GM20000 (cell line): ENCODE data around the gene TMBIM6.
"Not testable (repeated sequence)": the region's sequence is repeated elsewhere in the genome, so short reads cannot be mapped to it uniquely, and the experiment has no call there.

Experiments used
- DNase-seq: peaks from one replicate; pipeline ENCODE4 v3.0.0; 2012; ENCODE audit warnings: low spot score
- TF ChIP-seq, protein P1 (sequence below): IDR thresholded peaks from 2 replicates; pipeline ENCODE4 v1.5.1; 2012; ENCODE audit warnings: mild to moderate bottlenecking, control low read depth; ENCODE audit errors: extremely low read depth, missing control alignments

TMBIM6 gene

DNA sequence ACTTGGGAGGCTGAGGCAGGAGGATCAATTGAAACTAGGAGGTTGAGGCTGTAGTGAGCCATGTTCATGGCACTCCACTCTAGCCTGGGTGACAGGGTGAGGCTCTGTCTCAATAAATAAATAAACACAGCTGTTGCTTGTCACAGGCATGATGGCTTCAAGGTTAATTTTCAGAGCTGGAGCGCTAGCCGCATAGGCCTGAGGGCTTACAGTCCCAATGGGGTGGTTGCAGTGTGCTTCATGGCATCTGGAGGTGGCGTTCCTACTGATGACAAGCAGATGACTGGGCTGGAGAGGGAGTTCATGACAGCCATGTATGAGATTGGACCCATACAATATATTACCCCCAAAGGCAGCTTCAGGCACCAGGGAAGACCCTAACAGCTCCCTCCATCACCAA lies 32.5 kb upstream of the TMBIM6 start:
- DNase-seq = no peak
- TF ChIP-seq, protein P1, sequence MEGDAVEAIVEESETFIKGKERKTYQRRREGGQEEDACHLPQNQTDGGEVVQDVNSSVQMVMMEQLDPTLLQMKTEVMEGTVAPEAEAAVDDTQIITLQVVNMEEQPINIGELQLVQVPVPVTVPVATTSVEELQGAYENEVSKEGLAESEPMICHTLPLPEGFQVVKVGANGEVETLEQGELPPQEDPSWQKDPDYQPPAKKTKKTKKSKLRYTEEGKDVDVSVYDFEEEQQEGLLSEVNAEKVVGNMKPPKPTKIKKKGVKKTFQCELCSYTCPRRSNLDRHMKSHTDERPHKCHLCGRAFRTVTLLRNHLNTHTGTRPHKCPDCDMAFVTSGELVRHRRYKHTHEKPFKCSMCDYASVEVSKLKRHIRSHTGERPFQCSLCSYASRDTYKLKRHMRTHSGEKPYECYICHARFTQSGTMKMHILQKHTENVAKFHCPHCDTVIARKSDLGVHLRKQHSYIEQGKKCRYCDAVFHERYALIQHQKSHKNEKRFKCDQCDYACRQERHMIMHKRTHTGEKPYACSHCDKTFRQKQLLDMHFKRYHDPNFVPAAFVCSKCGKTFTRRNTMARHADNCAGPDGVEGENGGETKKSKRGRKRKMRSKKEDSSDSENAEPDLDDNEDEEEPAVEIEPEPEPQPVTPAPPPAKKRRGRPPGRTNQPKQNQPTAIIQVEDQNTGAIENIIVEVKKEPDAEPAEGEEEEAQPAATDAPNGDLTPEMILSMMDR = no peak

GRCh38 chr12:49713952-49714351 lies 27.4 kb upstream of the TMBIM6 start:
- not testable (repeated sequence) for DNase-seq

DNA sequence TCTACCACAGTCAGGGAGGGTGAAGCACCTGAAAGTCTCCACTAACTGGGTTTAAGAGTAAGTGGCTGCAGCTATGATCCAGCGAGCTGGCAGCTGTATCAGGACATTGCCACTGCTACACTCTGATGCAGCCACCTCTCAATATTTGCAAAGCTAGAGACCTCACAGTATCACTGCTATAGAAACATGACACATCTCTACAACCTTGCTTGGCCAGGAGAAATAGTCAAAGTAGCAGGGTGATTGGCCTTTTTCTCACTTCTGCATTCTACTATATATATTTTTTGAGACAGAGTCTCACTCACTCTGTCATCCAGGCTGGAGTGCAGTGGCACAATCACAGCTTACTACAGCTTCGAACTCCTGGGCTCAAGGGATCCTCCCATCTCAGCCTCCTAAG lies 24.8 kb upstream of the TMBIM6 start:
- TF ChIP-seq, protein P1 = no peak

GRCh38 chr12:49717800-49718199 lies 23.6 kb upstream of the TMBIM6 start:
- not testable (repeated sequence) for DNase-seq

More for the DNA sequence above, 24.8 kb upstream of the TMBIM6 start:
- DNase-seq = peak; percentile 49

GRCh38 chr12:49720214-49720613 lies 21.1 kb upstream of the TMBIM6 start:
- DNase-seq = no peak
- TF ChIP-seq, protein P1 = no peak

DNA sequence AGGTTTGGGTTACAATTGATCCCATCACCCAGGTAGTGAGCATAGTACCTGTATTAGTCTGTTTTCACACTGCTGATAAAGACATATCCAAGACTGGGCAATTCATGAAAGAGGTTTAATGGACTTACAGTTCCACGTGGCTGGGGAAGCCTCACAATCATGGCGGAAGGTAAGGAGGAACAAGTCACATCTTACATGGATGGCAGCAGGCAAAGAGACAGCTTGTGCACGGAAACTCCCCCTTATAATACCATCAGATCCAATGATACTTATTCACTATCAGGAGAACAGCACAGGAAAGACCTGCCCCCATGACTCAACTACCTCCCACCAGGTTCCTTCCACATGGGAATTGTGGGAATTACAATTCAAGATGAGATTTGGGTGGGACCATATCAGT lies 20.0 kb upstream of the TMBIM6 start:
- not testable (repeated sequence) for DNase-seq

GRCh38 chr12:49728446-49728845 lies 12.9 kb upstream of the TMBIM6 start:
- TF ChIP-seq, protein P1 = no peak
- DNase-seq = no peak

DNA sequence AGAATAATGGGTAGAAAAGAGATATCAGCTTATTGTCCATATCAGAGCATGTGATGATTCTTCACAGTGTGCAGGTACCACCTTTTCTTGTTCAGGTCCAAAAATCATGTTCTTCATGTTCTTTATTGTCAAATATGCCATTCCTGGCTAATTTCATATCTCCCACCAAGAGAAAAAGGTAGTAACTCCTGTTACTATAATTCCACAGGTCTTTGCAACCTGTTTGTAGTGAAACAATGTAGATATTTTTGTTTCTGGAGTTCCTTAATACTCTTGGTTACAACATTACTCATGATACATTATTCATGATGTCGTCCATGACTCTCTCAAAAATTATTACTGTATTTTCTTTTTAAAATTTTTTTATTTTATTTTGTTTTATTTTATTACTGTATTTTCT lies 11.3 kb upstream of the TMBIM6 start:
- no peak for DNase-seq

DNA sequence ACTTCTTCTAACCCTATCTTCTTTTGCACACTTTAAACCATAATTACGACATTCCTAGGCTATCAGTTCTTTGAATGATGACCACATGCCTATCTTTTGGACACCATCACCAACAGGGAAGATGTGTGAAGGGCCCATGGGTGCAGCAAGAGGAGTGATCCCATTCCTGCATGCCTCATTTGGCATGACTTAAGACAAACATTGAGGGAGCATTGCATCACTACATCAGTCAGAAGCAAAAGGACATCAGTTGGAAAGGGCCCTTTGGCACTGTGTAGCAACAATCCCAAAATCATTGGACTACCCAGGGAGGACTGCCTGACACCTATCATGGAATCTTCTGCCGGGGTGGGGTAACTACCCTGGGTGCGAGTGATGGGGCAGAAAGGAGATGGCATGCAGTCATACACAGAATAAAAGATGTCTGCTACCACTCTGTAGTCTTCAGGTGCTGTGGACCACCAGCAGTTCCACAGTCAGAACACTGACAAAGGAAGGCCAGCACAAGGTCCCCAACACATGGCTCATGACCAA lies 10.7 kb upstream of the TMBIM6 start:
- TF ChIP-seq, protein P1 = no peak

More for the DNA sequence above, 11.3 kb upstream of the TMBIM6 start:
- TF ChIP-seq, protein P1 = no peak

More for the DNA sequence above, 10.7 kb upstream of the TMBIM6 start:
- DNase-seq = no peak
